ENCODE results near the gene ADARB2.

DNA sequence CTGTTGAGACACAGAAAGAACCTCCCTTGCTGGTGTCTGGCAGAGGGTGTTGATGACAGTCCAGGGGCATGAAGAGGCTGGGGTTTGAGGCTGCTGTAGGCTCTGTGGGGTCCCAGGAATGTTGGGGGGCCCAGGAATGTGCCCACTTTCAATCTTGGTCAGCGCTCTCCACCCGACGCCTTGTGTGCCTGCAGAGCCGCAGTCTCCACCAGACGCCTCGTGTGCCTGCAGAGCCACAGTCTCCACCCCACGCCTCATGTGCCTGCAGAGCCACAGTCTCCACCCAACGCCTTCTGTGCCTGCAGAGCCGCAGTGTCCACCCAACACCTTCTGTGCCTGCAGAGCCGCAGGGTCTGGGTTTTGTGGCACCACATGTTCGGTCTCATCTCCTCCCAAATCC, 84.0 kb downstream of the ADARB2 start:
- TF ChIP-seq CTCF (conservative IDR thresholded peaks at IDR 0.05 in 1 of 2, IDR thresholded peaks at IDR 0.05 in 1 of 2; ENCODE audit: low read depth in 1 of 2, low read length in 2 of 2): no peak
- no peak for TF ChIP-seq EZH2 (IDR thresholded peaks at IDR 0.05; ENCODE audit: low read length, missing control alignments)
